DOHH2 (cell line): ENCODE data around the gene NETO2.

Experiments used
- EZH2phosphoT487 ChIP-seq: fragments of 200-600 bp; sonication (generic); IDR thresholded peaks from 2 replicates; pipeline ENCODE4 v1.6.1; 2017; ENCODE audit warnings: borderline replicate concordance, mild to moderate bottlenecking, antibody characterized with exemption, low read length, moderate library complexity, mixed read lengths
- TF ChIP-seq, protein P1 (sequence below): fragments of 200-600 bp; sonication (generic); IDR thresholded peaks from one replicate; pipeline ENCODE4 v1.5.1; 2014; ENCODE audit warnings: antibody characterized with exemption, mild to moderate bottlenecking, low read depth, low read length; ENCODE audit not compliant: poor library complexity, severe bottlenecking

DNA sequence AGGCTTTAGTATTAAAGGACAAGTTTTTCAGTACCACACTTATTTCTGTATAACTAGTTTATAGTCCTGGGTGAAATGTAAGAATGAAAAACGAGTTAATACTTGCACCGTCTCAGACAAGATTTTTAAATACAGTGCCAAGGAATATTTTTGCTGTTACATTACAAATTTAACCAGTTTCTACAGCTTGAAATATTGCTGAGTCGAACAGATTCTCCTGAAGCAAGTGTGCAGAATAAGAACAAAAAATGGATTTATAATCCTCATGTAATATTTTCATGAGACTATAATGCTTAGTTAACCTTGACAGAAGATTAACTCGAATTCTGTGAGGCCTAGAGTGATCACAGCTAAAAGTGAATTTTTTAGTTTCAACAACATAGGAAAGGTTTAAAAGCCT, 3.1 kb downstream of the NETO2 start:
- TF ChIP-seq, protein P1, sequence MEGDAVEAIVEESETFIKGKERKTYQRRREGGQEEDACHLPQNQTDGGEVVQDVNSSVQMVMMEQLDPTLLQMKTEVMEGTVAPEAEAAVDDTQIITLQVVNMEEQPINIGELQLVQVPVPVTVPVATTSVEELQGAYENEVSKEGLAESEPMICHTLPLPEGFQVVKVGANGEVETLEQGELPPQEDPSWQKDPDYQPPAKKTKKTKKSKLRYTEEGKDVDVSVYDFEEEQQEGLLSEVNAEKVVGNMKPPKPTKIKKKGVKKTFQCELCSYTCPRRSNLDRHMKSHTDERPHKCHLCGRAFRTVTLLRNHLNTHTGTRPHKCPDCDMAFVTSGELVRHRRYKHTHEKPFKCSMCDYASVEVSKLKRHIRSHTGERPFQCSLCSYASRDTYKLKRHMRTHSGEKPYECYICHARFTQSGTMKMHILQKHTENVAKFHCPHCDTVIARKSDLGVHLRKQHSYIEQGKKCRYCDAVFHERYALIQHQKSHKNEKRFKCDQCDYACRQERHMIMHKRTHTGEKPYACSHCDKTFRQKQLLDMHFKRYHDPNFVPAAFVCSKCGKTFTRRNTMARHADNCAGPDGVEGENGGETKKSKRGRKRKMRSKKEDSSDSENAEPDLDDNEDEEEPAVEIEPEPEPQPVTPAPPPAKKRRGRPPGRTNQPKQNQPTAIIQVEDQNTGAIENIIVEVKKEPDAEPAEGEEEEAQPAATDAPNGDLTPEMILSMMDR: no peak
- no peak for TF ChIP-seq EZH2phosphoT487
